ENCODE results near the gene ARHGAP40. TPM values are rescaled to one million over a fixed set of nuclear protein-coding genes. Genes with fewer than 3 reads are reported as not detected.
"Not testable (repeated sequence)": the region's sequence is repeated elsewhere in the genome, so short reads cannot be mapped to it uniquely, and the experiment has no call there.

Gene ARHGAP40
- total RNA-seq, 1 experiment from 2014 or later: not detected

- H3K9me3 ChIP-seq (replicated peaks); H3K4me1 ChIP-seq; H3K27ac ChIP-seq; H3K27me3 ChIP-seq; DNase-seq; H3K4me3 ChIP-seq; H3K36me3 ChIP-seq: not testable (repeated sequence)
Observed at GRCh38 chr20:38595886-38596285, 5.7 kb upstream of the ARHGAP40 start.

GRCh38 chr20:38599410-38599882, 2.2 kb upstream of the ARHGAP40 start:
- Histone ChIP-seq H3K27ac (no peak overlapping the region), H3K4me1 (no peaks in the 10 kb centered on the region), H3K9me3 (replicated peaks) (no peaks in the 10 kb centered on the region), H3K36me3 (no peaks in the 10 kb centered on the region), H3K4me3 (no peak overlapping the region), H3K27me3 (peaks cover 4% of the 10 kb centered on the region; the same call in 1 of the 2 replicates)
- peak; percentile 36 to 45 for DNase-seq

GRCh38 chr20:38600057-38600456, 1.6 kb upstream of the ARHGAP40 start:
- no peak overlapping the region for H3K4me3 ChIP-seq
- no peaks in the 10 kb centered on the region for H3K9me3 ChIP-seq (replicated peaks)
- H3K36me3 ChIP-seq: no peaks in the 10 kb centered on the region
- H3K27me3 ChIP-seq: peaks cover 4% of the 10 kb centered on the region; the same call in 1 of the 2 replicates
- H3K27ac ChIP-seq: no peak overlapping the region
- DNase-seq: no peak
- no peaks in the 10 kb centered on the region for H3K4me1 ChIP-seq

DNA sequence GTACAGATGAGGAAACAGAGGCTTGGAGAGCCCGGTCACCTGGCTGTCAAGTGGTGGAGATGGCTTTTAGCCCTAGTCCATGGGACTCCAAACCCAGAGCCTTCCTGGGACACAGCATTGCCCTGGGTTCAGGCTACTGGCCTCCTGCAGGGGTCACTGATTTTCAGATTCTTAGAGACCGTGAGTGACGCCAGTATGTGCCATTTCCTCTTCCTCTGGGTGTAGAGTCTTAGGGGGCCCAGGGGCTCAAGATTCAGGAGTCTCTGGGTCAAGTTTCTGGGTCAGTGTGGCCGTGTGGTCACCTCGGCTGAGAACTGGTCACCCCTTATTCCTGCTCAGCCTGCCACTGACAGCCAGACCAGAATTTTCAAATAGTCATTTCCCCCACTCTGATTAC, 574 bp downstream of the ARHGAP40 start:
- Histone ChIP-seq H3K4me1 (no peaks in the 10 kb centered on the region), H3K27ac (no peak overlapping the region), H3K27me3 (peaks cover 4% of the 10 kb centered on the region; the same call in 1 of the 2 replicates), H3K36me3 (no peaks in the 10 kb centered on the region), H3K9me3 (replicated peaks) (no peaks in the 10 kb centered on the region), H3K4me3 (no peak overlapping the region)
- DNase-seq: no peak

DNA sequence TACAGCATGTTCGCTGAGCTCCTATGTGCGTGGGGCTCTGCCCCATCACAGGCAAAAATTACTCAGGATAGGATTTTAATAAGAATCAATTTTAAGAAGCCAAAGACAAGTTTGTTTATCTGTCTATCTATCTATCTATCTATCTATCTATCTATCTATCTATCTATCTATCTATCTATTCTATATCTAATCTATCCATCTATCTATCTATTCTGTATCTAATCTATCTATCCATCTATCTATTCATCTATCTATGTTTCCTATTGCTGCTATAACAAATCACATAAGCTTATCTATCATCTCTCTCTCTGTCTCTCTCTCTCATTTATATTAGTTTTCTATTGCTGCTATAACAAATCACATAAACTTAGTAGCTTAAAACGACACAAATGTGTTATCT, 1.7 kb downstream of the ARHGAP40 start:
- Histone ChIP-seq H3K4me1 (no peaks in the 10 kb centered on the region), H3K27me3 (peaks cover 4% of the 10 kb centered on the region; the same call in 1 of the 2 replicates), H3K9me3 (replicated peaks) (no peaks in the 10 kb centered on the region), H3K36me3 (no peaks in the 10 kb centered on the region), H3K4me3 (no peak overlapping the region), H3K27ac (no peak overlapping the region)
- no peak for DNase-seq

GRCh38 chr20:38604873-38605303, 3.3 kb downstream of the ARHGAP40 start:
- H3K36me3 ChIP-seq: no peaks in the 10 kb centered on the region
- H3K4me3 ChIP-seq: no peak overlapping the region
- no peak for DNase-seq
- H3K9me3 ChIP-seq (replicated peaks): no peaks in the 10 kb centered on the region
- H3K27me3 ChIP-seq: peaks cover 12% of the 10 kb centered on the region; the same call in 1 of the 2 replicates
- H3K27ac ChIP-seq: no peak overlapping the region
- H3K4me1 ChIP-seq: no peaks in the 10 kb centered on the region

DNA sequence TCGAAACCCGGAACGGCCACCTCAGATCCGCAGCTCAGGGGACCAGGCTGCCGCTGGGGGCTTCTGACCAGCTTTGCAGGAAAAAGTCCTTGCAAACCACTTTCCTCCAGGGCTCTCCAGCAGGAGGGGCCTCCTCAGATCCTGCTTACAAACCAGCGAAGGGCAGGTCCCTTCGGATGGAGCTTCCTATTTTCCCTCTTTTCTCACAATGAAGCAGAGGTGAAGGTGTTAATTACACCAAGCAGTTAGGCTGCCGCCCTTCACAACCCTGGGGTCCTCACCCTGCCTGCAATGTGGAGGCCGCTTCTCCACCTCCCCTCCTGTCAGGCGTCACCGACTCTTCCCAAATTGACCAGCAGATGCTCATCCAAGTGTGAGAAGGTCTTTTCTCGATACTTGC, 5.7 kb downstream of the ARHGAP40 start:
- Histone ChIP-seq H3K4me3 (no peak overlapping the region), H3K36me3 (no peaks in the 10 kb centered on the region), H3K27ac (no peak overlapping the region), H3K9me3 (replicated peaks) (no peaks in the 10 kb centered on the region), H3K4me1 (no peaks in the 10 kb centered on the region), H3K27me3 (peaks cover 9% of the 10 kb centered on the region; the same call in 1 of the 2 replicates)
- no peak for DNase-seq

DNA sequence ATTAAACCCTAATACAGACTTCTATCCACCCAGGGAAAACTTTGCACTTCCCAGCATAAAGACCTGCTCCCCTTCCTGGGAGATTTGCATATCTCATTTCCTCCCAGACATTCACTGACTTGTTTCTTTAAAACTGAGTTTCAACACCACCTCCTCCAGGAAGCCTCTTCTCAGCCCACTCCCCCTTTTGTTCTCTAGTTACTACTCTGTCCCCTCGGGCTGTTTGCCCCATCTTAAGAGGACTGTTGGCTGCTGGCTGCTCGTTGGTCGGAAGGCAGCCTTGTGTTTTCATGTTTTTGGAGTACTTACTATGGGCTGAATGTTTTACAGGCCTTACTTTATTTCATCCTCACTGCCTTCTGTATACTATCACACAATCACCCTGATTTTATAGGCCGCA, 6.6 kb downstream of the ARHGAP40 start:
- DNase-seq: no peak
- H3K9me3 ChIP-seq (replicated peaks): no peaks in the 10 kb centered on the region
- H3K4me1 ChIP-seq: no peaks in the 10 kb centered on the region
- H3K36me3 ChIP-seq: no peaks in the 10 kb centered on the region
- no peak overlapping the region for H3K4me3 ChIP-seq
- peaks cover 9% of the 10 kb centered on the region; the same call in 1 of the 2 replicates for H3K27me3 ChIP-seq
- no peak overlapping the region for H3K27ac ChIP-seq

- Histone ChIP-seq H3K27ac (no peak overlapping the region), H3K4me3 (no peak overlapping the region), H3K9me3 (replicated peaks) (no peaks in the 10 kb centered on the region), H3K27me3 (peaks cover 9% of the 10 kb centered on the region; the same call in 1 of the 2 replicates), H3K4me1 (no peaks in the 10 kb centered on the region), H3K36me3 (no peaks in the 10 kb centered on the region)
- no peak for DNase-seq
Observed at GRCh38 chr20:38609815-38610214, 8.2 kb downstream of the ARHGAP40 start.

GRCh38 chr20:38610521-38610920, 8.9 kb downstream of the ARHGAP40 start:
- no peak for DNase-seq
- peaks cover 9% of the 10 kb centered on the region; the same call in 1 of the 2 replicates for H3K27me3 ChIP-seq
- no peaks in the 10 kb centered on the region for H3K4me1 ChIP-seq
- H3K36me3 ChIP-seq: no peaks in the 10 kb centered on the region
- no peaks in the 10 kb centered on the region for H3K9me3 ChIP-seq (replicated peaks)
- H3K4me3 ChIP-seq: no peak overlapping the region
- H3K27ac ChIP-seq: no peak overlapping the region

GRCh38 chr20:38612751-38613515, 11.3 kb downstream of the ARHGAP40 start:
- Histone ChIP-seq H3K4me3 (no peak overlapping the region), H3K36me3 (no peaks in the 10 kb centered on the region), H3K27ac (no peak overlapping the region), H3K9me3 (replicated peaks) (no peaks in the 10 kb centered on the region), H3K27me3 (peaks cover 9% of the 10 kb centered on the region; the same call in 1 of the 2 replicates), H3K4me1 (no peaks in the 10 kb centered on the region)
- DNase-seq: no peak

- Histone ChIP-seq H3K27me3 (peaks cover 17% of the 10 kb centered on the region; the same call in 1 of the 2 replicates), H3K27ac (no peak overlapping the region), H3K9me3 (replicated peaks) (no peaks in the 10 kb centered on the region), H3K36me3 (no peaks in the 10 kb centered on the region), H3K4me1 (no peaks in the 10 kb centered on the region), H3K4me3 (no peak overlapping the region)
- DNase-seq: no peak
Observed at GRCh38 chr20:38615283-38615682, 13.7 kb downstream of the ARHGAP40 start.

DNA sequence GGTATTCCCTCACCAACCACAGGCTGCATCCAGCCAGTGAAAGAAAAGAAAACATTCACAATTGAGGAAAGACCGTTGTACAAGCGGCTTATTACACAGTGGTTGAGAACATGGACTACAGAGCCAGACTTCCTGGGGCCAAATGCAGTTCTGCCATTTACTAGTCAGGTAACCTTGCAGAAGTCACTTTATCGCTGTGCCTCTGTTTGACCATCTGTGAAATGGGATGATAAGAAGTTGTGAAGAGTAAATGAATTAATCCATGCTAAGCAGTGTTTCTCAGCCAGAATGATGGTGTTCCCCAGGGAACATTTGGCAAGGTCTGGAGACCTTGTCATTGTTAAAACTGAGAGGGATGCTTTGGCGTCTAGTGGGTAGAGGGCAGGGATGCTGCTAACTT, 14.8 kb downstream of the ARHGAP40 start:
- H3K27me3 ChIP-seq: peaks cover 24% of the 10 kb centered on the region; the same call in 1 of the 2 replicates

GRCh38 chr20:38617011-38617829, 15.6 kb downstream of the ARHGAP40 start:
- Histone ChIP-seq H3K27ac (no peak overlapping the region), H3K4me3 (no peak overlapping the region), H3K36me3 (no peaks in the 10 kb centered on the region), H3K27me3 (peaks cover 24% of the 10 kb centered on the region; the same call in 1 of the 2 replicates), H3K4me1 (no peaks in the 10 kb centered on the region), H3K9me3 (replicated peaks) (no peaks in the 10 kb centered on the region)
- no peak for DNase-seq

More for the DNA sequence above, 14.8 kb downstream of the ARHGAP40 start:
- Histone ChIP-seq H3K36me3 (no peaks in the 10 kb centered on the region), H3K4me1 (no peaks in the 10 kb centered on the region), H3K9me3 (replicated peaks) (no peaks in the 10 kb centered on the region), H3K4me3 (no peak overlapping the region), H3K27ac (no peak overlapping the region)
- DNase-seq: no peak

GRCh38 chr20:38617830-38618196, 16.2 kb downstream of the ARHGAP40 start:
- no peak overlapping the region for H3K4me3 ChIP-seq
- H3K36me3 ChIP-seq: no peaks in the 10 kb centered on the region
- H3K27me3 ChIP-seq: peaks cover 24% of the 10 kb centered on the region; the same call in 1 of the 2 replicates
- no peaks in the 10 kb centered on the region for H3K4me1 ChIP-seq
- H3K27ac ChIP-seq: no peak overlapping the region
- H3K9me3 ChIP-seq (replicated peaks): no peaks in the 10 kb centered on the region
- no peak for DNase-seq
